GM10266 (cell line): ENCODE measurements around the gene R3HDM2.

Experiments
- DNase-seq: peaks from one replicate; pipeline ENCODE4 v3.0.0; 2012; ENCODE audit errors: extremely low spot score
- TF ChIP-seq, protein P1 (sequence below): IDR thresholded peaks from 2 replicates; pipeline ENCODE4 v1.5.1; 2012; ENCODE audit warnings: mild to moderate bottlenecking, low read depth; ENCODE audit not compliant: control insufficient read depth, insufficient read depth; ENCODE audit errors: missing control alignments

R3HDM2 gene

DNA sequence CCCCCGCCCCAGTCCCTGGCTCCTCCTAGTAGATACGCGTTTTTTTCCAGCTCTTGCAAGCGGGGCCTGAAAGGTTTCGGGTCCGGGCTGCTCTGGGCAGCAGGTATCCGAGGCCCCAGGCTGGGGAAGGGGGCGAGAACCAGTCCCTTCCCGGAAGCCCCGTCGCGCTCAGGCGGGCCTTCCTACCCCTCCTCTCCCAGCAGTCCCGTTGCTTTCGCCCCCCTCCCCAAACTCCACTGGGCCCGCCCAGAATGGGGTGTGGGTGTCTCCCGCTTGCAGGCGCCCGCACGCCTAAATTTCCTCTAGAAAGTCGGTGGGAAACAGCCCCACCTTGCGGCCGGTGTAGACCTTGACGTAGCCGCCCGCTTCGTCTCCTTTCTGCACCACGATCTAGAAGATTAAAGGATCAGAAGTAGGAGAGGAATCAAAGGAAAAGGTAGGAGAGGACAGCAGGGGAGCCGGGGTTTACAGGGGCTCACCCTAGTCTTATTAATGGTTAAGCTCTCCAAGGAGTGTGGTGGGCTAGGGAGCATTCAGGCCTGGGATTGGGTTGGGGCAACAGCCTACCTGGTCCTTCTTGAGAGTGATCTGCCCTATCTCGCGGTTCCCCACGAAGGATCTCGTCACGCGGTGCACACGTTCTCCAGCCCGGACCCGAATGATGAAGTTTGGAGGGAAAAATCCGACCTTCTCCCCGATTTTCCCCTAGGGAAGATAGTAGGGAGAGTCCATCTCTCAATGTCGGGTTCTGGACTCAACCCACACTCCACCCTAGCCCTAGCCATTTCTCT, 187.1 kb downstream of the R3HDM2 start:
- peak; percentile 78 for DNase-seq
- TF ChIP-seq, protein P1, sequence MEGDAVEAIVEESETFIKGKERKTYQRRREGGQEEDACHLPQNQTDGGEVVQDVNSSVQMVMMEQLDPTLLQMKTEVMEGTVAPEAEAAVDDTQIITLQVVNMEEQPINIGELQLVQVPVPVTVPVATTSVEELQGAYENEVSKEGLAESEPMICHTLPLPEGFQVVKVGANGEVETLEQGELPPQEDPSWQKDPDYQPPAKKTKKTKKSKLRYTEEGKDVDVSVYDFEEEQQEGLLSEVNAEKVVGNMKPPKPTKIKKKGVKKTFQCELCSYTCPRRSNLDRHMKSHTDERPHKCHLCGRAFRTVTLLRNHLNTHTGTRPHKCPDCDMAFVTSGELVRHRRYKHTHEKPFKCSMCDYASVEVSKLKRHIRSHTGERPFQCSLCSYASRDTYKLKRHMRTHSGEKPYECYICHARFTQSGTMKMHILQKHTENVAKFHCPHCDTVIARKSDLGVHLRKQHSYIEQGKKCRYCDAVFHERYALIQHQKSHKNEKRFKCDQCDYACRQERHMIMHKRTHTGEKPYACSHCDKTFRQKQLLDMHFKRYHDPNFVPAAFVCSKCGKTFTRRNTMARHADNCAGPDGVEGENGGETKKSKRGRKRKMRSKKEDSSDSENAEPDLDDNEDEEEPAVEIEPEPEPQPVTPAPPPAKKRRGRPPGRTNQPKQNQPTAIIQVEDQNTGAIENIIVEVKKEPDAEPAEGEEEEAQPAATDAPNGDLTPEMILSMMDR: peak; percentile 89

DNA sequence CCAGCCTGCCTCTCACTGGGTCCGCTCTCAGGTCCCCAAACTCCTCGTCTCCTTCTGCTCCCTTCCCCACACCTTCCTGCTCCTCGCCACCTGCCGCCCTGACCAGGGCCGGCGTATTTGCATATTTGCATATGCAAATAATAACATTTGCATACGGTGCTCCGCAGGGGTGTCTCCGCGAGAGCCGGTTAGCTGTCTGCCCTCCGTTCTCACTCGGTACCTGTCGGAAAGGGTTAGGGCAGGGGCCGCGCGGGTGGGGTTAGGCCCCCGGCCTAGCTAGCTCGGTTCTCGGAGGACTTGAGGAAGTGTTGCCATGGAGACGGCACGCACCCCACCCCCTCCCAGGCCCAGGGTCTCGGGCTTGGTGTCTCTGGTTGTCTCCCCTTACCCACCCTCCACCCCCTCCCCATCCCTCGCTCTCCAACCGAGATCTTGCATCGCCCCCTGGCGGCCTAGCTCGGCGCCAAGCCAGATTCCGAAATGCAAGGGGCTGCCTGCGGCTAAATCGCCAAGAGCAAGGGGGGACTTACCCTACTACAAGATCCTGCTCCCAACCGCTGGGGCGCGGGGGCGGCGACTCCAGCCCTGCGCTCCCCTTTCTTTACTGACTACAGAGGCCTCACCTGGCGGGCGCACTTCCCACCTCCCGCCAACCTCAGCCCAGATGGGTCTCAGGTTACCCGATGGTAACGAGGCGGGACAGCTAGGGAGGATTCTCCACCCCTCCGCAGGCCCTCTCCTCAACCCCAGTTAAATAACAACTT, 188.0 kb downstream of the R3HDM2 start:
- TF ChIP-seq, protein P1: peak; percentile 74
- peak; percentile 64 for DNase-seq

DNA sequence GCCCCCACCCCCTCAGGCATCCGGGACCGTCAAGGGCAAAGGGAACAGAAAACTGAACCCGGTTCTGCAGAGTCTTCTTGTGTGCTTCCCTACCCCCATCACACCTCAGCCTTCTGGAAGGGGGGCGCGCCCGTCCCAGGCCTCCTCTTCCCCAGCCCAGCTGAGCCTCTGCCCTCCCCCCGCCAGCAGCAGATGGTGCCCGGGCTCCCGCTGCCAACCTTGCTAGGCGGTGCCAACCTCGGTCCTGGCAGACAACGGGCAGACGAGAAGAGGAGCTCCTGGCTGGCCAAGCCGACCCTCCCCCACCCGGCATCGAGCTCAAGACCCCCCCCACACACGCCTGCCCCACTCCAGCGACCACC, 188.5 kb downstream of the R3HDM2 start:
- TF ChIP-seq, protein P1: no peak
- no peak for DNase-seq

DNA sequence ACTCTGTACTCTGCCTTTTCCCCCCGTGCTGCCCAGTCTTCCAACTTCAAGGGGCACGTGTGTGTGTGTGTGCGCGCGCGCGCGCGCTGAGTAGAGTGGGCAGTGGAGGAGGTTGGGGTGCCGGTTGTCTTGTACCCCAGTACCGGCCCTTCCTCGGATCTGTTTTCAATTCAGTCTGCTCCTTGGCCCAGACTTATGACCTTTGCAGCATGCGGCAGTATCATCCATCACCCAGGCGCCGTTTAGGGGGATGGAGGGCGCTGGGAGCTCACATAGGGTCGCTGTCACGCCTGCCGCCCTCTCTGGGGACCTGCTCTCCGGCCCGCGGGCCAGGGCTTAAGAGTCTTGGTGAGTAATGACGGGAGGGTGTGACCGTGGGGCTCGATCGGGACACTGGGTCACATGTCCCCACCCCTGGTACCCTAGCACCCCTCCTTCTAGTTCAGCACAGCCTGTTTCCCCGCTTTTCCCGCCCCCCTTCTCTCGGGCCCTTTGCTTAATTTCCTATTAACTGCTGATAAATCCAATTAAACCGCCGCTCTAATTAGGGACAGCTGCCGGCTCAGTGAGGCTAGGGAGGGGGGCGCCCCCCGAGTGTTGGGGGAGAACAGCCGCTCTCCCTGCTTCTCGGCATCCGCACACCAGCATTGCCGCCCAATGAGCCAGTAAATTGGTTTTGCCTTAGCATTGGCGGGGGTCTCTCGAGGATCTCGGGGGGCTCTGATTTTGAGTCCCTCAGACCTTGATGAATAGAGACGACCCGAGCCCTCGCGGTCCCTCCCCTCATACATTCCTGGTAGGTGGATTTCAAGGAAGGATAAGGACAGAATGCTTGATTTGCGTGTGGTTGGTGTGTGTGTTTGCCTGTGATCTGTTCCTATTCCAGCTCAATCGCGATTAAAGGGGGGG, 189.2 kb downstream of the R3HDM2 start:
- TF ChIP-seq, protein P1: no peak
- peak; percentile 20 for DNase-seq

DNA sequence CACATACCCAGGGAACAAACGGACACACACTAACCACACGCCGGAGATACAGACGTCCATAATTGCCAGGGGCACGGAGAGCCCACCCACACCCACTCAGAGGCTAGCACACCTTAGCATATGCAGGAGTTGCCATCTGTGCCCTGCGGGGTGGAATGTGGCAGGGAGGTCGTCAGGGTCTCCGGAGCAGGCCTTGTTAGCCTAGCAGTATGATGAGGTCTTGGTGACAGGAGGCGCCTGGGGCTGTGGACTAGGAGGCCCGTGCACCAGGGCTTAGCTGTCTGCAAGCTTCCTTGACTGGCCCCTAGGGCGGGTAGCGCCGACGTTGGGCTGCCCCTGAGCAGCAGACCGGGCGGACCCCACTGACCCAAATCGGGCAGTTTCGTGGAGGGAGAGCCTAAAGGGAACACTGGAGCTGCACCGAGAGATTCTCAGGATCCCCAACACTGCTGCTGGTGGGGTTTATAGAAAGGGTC, 189.9 kb downstream of the R3HDM2 start:
- TF ChIP-seq, protein P1: no peak
- DNase-seq: peak; percentile 41

DNA sequence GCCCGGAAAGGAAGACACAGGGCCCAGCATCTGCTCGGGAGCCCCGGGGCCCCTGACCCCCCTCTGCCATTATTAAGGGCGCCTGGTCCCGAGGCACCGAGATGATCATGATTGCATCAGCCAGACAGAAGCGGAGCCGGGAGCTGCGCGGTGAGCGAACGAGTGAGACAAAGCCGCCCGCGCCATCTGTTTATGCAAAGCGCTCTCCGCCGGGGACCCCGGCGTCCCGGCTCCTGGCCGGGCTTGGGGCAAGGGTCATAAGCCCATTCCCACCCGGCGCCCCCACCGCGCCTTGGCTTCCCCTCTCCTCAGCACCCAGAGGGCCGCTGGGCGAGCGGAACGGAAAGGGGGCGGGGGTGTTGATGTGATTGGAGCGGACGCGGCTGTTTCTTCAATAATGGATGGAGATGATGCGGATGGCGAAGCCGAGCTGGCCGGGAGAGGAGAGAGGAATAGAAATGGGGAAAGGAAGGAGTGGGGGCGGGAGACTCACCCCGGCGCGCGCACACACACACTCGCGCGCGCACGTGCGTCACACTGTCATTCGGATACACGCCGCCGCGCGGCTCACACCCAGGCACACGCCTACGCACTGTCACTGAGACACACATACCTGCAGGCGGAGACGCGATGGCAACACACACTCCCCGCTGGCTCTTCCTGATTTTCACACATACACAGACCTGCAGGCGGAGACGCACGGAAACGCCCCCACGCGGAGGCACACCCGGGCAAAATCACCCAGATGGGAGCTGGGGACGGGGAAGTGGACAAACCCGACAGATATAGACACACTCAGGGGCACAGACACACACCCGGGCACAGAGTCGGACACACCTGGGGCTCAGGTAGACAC, 190.5 kb downstream of the R3HDM2 start:
- TF ChIP-seq, protein P1: no peak
- peak; percentile 43 for DNase-seq
